Calu3 (cell line): ENCODE data around the gene NBEAL2. TPM values are rescaled to one million over a fixed set of nuclear protein-coding genes. Genes with fewer than 3 reads are reported as not detected.
"Not testable (repeated sequence)": the region's sequence is repeated elsewhere in the genome, so short reads cannot be mapped to it uniquely, and the experiment has no call there.

Source experiments
- BruUV-seq: library from RNA; stranded (reverse); fragments of 400-500 nt; replicated peaks from 2 replicates; lab custom pipeline; 2021; lab: Mats Ljungman, UMichigan
- CTCF ChIA-PET: fragments of 300-600 bp; sonication (Branson Sonifier 250); formaldehyde crosslinking; loops from one replicate; lab custom pipeline; 2022; ENCODE audit warnings: antibody characterized with exemption; lab: Charles Lee
- DNase-seq: peaks from one replicate; pipeline ENCODE4 v3.0.0; 2022
- H3K27ac Mint-ChIP-seq: one replicate; pipeline ENCODE4 v1.8.0; 2022; ENCODE audit warnings: mixed read lengths; ENCODE audit not compliant: unreplicated experiment
- H3K27me3 Mint-ChIP-seq: one replicate; pipeline ENCODE4 v1.8.0; 2022; ENCODE audit warnings: mixed read lengths; ENCODE audit not compliant: unreplicated experiment
- H3K36me3 Mint-ChIP-seq: one replicate; pipeline ENCODE4 v1.8.0; 2022; ENCODE audit warnings: mild to moderate bottlenecking, moderate library complexity, mixed read lengths; ENCODE audit not compliant: insufficient read depth, unreplicated experiment
- H3K4me1 Mint-ChIP-seq: one replicate; pipeline ENCODE4 v1.8.0; 2022; ENCODE audit warnings: mild to moderate bottlenecking, low read depth, mixed read lengths; ENCODE audit not compliant: unreplicated experiment
- H3K4me3 Mint-ChIP-seq: one replicate; pipeline ENCODE4 v1.8.0; 2022; ENCODE audit warnings: mild to moderate bottlenecking, low read depth, moderate library complexity, mixed read lengths; ENCODE audit not compliant: unreplicated experiment
- H3K9me3 Mint-ChIP-seq: one replicate; pipeline ENCODE4 v1.8.0; 2022; ENCODE audit warnings: low read depth, mixed read lengths; ENCODE audit not compliant: unreplicated experiment
- intact Hi-C: fragments of 100-400 bp; cut with micrococcal nuclease; formaldehyde crosslinking; loops from one replicate; pipeline ENCODE4 v1.10.0; 2022; ENCODE audit not compliant: unreplicated experiment
- total RNA-seq: library from RNA; stranded (reverse); gene quantifications from 2 replicates; pipeline ENCODE4 v1.2.3, GENCODE V29; 2022
- TF ChIP-seq, protein P1 (sequence below): fragments of 200-600 bp; IDR thresholded peaks from one replicate; pipeline ENCODE4 v1.8.0; 2022; ENCODE audit warnings: antibody characterized with exemption; ENCODE audit not compliant: unreplicated experiment

NBEAL2 gene
- total RNA-seq, 1 experiment from 2014 or later: 143 TPM

DNA sequence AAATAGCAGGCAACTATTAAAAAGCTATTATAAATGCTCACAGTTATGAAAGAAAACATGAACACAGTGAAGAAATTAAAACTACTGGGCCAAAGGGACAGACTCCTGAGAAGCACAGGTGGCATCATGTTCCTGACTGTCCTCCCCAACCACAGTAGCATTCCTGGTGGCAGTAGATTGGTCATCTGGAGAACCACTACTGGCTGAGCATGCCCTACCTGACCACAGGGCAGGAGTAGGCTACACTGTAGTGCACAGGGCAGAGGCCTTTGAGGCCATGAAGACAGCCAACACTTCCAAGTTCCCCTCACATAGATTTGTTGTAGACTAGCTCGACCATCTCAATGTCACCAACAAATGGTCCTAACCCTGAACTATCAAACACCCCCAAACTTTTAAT lies 49.2 kb downstream of the NBEAL2 start:
- Mint-ChIP-seq H3K4me1 (peaks cover 11% of the 10 kb centered on the region), H3K27ac (no peak overlapping the region), H3K27me3 (no peaks in the 10 kb centered on the region), H3K9me3 (no peaks in the 10 kb centered on the region), H3K4me3 (no peak overlapping the region), H3K36me3 (peaks cover 5% of the 10 kb centered on the region)
- intact Hi-C loops: no loop called here
- CTCF ChIA-PET: no interaction called here
- BruUV-seq: no TSS peak
- DNase-seq: no peak
- TF ChIP-seq, protein P1, sequence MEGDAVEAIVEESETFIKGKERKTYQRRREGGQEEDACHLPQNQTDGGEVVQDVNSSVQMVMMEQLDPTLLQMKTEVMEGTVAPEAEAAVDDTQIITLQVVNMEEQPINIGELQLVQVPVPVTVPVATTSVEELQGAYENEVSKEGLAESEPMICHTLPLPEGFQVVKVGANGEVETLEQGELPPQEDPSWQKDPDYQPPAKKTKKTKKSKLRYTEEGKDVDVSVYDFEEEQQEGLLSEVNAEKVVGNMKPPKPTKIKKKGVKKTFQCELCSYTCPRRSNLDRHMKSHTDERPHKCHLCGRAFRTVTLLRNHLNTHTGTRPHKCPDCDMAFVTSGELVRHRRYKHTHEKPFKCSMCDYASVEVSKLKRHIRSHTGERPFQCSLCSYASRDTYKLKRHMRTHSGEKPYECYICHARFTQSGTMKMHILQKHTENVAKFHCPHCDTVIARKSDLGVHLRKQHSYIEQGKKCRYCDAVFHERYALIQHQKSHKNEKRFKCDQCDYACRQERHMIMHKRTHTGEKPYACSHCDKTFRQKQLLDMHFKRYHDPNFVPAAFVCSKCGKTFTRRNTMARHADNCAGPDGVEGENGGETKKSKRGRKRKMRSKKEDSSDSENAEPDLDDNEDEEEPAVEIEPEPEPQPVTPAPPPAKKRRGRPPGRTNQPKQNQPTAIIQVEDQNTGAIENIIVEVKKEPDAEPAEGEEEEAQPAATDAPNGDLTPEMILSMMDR: no peak

DNA sequence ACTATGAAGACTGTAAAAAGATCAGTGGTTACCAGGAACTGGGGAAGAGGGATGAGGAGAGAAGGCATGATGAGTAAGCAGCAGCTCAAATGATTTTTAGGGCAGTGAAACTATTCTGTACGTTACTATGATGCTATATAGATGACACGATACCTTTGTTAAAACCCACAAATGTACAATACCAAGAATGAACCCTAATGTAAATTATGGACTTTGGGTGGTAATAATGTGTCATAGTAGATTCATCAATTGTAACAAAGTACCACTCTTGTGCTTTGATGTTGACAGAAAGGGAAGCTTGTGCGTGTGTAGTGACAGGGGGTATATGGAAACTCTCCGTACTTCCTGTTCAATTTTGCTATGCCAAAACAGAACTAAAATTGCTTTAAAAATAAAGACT lies 51.6 kb downstream of the NBEAL2 start:
- H3K36me3 Mint-ChIP-seq: peaks cover 14% of the 10 kb centered on the region
- DNase-seq, intact Hi-C loops, H3K27me3 Mint-ChIP-seq, H3K9me3 Mint-ChIP-seq, H3K4me1 Mint-ChIP-seq, CTCF ChIA-PET, BruUV-seq, H3K27ac Mint-ChIP-seq, H3K4me3 Mint-ChIP-seq: not testable (repeated sequence)

DNA sequence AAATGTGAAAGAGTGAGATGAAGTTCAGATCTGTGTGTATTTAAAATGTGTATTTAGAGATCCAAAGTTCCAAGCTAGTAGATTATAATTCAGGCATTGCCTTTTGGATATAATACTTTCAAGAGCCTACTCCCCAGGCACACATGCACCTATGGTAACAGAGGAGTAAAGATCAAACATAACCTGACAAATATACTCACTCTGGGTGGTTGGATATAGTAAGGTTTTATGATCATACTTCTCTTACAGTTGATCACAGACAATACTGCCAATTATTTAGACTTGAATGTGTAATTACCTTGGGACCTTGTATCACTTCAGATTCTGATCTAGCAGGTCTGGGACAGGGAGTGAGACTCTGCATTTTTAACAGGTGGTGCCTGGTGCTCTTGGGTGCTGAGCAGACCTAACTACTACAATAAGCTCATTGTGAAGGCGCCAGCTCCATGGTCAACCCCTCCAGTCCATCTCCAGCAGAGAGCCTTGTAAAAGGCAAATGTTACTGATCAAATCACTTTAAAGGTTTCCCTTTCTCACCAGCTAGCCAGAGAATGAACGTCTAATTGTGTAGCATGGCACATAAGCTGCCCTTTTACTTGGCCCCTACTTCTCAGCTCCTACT lies 55.5 kb downstream of the NBEAL2 start:
- no peaks in the 10 kb centered on the region for H3K9me3 Mint-ChIP-seq
- CTCF ChIA-PET: no interaction called here
- peaks cover 29% of the 10 kb centered on the region for H3K36me3 Mint-ChIP-seq
- intact Hi-C loops: no loop called here
- H3K4me1 Mint-ChIP-seq: no peaks in the 10 kb centered on the region
- no TSS peak for BruUV-seq
- no peak overlapping the region for H3K27ac Mint-ChIP-seq
- TF ChIP-seq, protein P1: no peak
- H3K27me3 Mint-ChIP-seq: no peaks in the 10 kb centered on the region
- no peak for DNase-seq
- H3K4me3 Mint-ChIP-seq: no peak overlapping the region

DNA sequence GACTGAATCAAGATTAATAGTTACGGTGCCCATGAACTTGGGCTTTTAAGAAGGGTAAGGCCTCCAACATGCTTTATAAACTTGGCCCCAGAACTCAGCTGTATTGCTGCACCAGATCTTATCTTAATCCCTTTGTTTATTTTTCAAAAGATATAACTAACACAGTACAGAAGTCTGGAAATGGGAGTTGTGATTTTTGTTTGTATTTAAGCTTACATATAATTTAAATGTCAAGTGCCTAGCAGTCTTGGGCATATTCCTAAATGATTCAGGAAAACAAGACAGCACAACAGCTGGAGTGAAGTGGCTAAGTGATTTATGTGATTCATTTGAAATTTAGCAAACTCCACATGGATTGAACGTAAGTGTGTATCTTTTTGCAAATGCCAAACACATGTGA lies 56.2 kb downstream of the NBEAL2 start:
- Mint-ChIP-seq H3K27ac (no peak overlapping the region), H3K4me3 (no peak overlapping the region), H3K4me1 (no peaks in the 10 kb centered on the region), H3K27me3 (no peaks in the 10 kb centered on the region), H3K36me3 (peaks cover 29% of the 10 kb centered on the region), H3K9me3 (no peaks in the 10 kb centered on the region)
- BruUV-seq: no TSS peak
- CTCF ChIA-PET: no interaction called here
- TF ChIP-seq, protein P1: no peak
- intact Hi-C loops: no loop called here
- DNase-seq: no peak

DNA sequence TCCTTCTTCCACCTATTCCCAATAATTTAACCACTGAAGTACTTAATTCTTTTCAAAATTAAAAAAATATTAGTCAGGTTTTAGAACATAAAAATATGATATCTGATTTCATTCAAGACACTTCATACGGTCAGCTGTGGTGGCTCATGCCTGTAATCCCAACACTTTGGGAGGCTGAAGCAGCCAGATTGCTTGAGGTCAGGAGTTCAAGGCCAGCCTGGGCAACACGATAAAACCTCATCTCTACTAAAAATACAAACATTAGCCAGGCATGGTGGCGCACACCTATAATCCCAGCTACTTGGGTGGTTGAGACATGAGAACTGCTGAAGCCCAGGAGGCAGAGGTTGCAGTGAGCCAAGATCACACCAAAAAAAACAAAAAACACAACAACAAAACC lies 56.7 kb downstream of the NBEAL2 start:
- TF ChIP-seq, protein P1: no peak
- DNase-seq: no peak
- no TSS peak for BruUV-seq
- H3K27ac Mint-ChIP-seq: no peak overlapping the region
- H3K9me3 Mint-ChIP-seq: no peaks in the 10 kb centered on the region
- H3K4me1 Mint-ChIP-seq: no peaks in the 10 kb centered on the region
- H3K27me3 Mint-ChIP-seq: no peaks in the 10 kb centered on the region
- CTCF ChIA-PET: no interaction called here
- peaks cover 29% of the 10 kb centered on the region for H3K36me3 Mint-ChIP-seq
- intact Hi-C loops: no loop called here
- no peak overlapping the region for H3K4me3 Mint-ChIP-seq

DNA sequence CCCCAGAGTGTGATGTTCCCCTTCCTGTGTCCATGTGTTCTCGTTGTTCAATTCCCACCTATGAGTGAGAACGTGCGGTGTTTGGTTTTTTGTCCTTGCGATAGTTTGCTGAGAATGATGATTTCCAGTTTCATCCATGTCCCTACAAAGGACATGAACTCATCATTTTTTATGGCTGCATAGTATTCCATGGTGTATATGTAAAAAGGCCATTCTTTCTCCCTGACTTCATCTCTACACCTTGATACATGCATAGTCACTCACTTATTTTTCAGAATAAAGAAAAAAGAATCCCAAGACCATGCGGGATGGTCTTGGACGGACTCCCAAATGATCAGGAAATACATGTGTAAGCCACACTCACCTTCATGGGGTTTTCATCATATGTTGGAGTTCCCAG lies 57.8 kb downstream of the NBEAL2 start:
- peaks cover 31% of the 10 kb centered on the region for H3K36me3 Mint-ChIP-seq
- CTCF ChIA-PET, DNase-seq, H3K27ac Mint-ChIP-seq, intact Hi-C loops, H3K4me1 Mint-ChIP-seq, BruUV-seq, H3K27me3 Mint-ChIP-seq, H3K4me3 Mint-ChIP-seq, H3K9me3 Mint-ChIP-seq: not testable (repeated sequence)
